AG09319 (cell line): Measurements from ENCODE around the gene ZDHHC11B.
"Not testable (repeated sequence)": the region's sequence is repeated elsewhere in the genome, so short reads cannot be mapped to it uniquely, and the experiment has no call there.

Experiments
- DNase-seq: peaks from one replicate; pipeline ENCODE4 v3.0.0-alpha.2; 2010; ENCODE audit warnings: low read depth; ENCODE audit errors: extremely low read depth
- TF ChIP-seq, protein P1 (sequence below): IDR thresholded peaks from 2 replicates; pipeline ENCODE4 v1.5.1; 2011; ENCODE audit warnings: low read depth, mild to moderate bottlenecking, inconsistent platforms, low read length, moderate library complexity

Gene ZDHHC11B

DNA sequence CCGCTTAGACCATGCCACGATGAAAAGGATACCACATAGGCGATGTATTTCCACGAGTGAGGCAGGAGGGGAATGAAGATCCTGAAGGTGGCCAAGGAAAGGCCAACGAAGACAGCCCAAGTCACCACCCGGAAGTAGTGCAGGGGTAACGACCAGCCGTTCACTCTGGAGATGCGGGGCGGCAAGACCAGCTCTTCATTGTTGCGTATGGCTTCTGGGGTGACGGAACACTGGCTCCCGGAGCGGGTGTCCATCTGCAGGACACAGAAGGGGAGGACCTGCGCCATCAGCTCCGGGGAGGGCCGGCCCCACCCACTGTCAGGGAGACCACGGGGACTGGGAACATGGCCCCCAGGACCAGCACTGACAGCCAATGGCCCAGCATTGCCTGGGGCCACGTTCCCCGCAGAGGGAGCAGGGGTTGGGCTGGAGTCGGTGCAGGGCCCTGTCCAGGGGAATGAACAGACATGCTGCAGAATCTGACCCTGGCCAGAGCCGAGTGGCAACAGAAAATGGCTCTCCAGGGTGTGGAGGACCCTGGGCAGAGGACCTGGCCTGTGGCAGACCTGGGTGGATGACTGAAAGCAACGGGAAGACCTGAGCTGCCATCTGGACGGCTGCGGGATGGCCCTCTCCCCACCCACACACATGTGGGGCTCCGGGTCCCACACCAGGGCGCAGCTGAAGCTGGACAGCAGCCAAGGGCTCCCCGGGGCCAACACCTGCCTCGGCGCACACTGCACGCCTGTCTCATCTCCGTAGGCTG, 17.7 kb downstream of the ZDHHC11B start:
- TF ChIP-seq, protein P1, sequence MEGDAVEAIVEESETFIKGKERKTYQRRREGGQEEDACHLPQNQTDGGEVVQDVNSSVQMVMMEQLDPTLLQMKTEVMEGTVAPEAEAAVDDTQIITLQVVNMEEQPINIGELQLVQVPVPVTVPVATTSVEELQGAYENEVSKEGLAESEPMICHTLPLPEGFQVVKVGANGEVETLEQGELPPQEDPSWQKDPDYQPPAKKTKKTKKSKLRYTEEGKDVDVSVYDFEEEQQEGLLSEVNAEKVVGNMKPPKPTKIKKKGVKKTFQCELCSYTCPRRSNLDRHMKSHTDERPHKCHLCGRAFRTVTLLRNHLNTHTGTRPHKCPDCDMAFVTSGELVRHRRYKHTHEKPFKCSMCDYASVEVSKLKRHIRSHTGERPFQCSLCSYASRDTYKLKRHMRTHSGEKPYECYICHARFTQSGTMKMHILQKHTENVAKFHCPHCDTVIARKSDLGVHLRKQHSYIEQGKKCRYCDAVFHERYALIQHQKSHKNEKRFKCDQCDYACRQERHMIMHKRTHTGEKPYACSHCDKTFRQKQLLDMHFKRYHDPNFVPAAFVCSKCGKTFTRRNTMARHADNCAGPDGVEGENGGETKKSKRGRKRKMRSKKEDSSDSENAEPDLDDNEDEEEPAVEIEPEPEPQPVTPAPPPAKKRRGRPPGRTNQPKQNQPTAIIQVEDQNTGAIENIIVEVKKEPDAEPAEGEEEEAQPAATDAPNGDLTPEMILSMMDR, result no peak
- DNase-seq, result no peak

- DNase-seq, result no peak
Observed at GRCh38 chr5:765948-766631, 18.4 kb downstream of the ZDHHC11B start.

GRCh38 chr5:763998-764781, 20.3 kb downstream of the ZDHHC11B start:
- DNase-seq, result no peak
- TF ChIP-seq, protein P1, result no peak

More at GRCh38 chr5:765948-766631, 18.4 kb downstream of the ZDHHC11B start:
- TF ChIP-seq, protein P1, result no peak

DNA sequence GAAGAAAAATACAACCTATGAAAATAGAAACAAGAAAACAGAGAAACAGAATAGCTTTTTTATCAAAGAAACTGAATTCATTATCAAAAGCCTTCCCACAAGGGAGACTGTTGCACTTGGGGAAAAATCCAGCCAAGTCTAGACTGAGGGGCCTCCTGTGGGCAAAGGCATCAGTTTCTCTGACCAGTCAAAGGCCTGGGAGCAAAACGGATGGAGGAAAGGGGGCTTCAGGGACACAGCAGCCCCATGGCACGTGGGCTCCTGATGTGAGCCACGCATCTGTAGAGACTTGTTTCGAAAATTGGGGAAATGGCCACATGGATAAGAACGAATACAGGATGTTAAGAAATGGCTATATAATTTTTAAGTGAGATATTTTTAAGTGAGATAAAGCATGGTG, 21.1 kb downstream of the ZDHHC11B start:
- no peak for DNase-seq

GRCh38 chr5:762996-763395, 21.5 kb downstream of the ZDHHC11B start:
- not testable (repeated sequence) for DNase-seq

More for the DNA sequence above, 21.1 kb downstream of the ZDHHC11B start:
- TF ChIP-seq, protein P1, result no peak

GRCh38 chr5:761854-762710, 22.4 kb downstream of the ZDHHC11B start:
- no peak for DNase-seq
- TF ChIP-seq, protein P1, result no peak
